IPS DF 19.7 (cell line): Measurements from ENCODE around the gene TBC1D24.
"Not testable (repeated sequence)": the region's sequence is repeated elsewhere in the genome, so short reads cannot be mapped to it uniquely, and the experiment has no call there.

Source experiments
- DNase-seq: peaks from one replicate; pipeline ENCODE4 v3.0.0-alpha.2; 2013; ENCODE audit warnings: low read depth, low spot score

Gene TBC1D24

DNA sequence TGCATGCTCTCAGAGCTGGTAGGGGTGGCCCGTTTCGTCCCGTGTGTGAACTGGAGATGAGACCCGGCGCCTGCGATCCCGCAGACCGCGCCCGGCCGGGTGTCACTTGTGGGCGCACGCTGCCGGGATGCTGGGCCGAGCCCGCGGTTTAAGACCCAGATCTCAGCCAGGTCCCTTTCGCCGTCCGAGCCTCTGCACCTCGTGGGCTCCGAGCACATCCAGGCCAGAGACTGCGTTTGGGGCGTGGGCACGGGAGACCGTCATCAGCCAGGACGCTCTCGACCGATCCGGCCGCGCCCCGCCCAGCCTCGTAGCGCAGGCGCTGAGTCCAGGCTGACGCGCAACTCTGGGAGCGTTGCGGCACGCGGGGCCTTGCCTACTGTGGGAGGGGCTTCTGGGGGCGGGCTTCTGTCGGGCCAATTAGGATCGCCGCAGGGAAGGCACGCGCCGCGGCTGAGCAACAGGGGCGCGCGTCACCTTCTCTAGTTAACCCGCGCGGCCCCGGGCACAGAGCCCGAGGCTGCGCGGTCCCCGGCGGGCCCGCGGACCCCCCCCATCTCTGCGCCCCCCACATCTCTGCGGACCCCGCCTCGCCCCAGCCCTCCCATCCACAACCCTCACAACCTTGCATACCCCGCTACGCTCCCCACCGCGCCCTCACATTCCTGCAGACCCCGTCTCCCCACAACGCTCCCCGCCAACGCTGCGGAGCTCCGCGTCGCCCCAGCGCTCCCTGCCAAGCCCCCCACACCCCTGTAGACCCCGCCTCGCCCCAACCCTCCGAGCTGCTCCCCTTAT, 57.0 kb downstream of the TBC1D24 start:
- no peak for DNase-seq

DNA sequence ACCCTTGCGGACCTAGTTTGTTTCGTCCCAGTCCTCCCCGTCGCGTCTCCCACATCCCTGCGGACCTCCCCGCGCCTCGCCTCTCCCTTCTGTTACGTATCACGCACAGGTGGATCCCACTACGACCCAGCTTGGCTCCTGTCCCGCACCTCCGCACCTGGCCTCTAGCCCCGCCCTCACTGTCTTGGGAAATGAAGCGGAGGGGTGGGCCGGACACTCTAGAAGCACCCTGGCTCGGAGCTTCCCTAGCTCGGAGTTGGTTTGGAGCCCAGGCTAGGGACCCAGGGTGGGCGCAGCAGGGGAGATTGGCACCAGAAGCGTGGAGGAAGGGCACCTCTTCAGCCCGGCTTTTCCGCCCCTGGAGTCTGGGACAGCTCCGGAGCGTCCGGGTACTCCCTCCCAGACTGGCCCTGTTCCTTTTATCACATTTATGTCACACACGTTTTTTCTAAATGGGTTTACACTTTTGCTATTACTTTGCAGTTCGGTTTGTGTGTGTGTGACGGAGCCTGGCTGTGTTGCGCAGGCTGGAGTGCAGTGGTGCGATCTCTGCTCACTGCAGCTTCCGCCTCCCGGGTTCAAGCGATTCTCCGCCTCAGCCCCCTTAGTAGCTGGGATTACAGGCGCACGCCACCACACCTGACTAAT, 57.7 kb downstream of the TBC1D24 start:
- DNase-seq: no peak

DNA sequence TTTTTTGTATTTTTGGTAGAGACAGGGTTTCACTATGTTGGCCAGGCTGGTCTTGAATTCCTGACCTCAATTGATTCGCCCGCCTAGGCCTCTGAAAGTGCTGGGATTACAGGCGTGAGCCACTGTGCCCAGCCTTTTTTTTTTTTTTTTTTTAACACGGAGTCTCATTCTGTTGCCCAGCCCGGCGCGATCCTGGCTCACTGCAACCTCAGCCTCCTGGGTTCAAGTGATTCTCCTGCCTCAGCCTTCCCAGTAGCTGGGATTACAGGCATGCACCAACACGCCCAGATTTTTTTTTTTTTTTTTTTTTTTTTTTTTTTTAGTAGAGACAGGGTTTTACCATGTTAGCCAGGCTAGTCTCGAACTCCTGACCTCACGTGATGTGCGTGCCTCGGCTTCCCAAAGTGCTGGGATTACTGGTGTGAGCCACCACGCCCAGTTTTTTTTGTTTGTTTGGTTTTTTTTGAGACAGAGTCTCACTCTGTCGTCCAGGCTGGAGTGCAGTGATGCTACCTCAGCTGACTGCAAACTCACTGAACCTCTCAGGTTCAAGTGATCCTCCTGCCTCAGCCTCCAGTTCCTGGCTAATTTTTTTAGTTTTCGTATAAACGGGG, 58.3 kb downstream of the TBC1D24 start:
- DNase-seq: not testable (repeated sequence)

DNA sequence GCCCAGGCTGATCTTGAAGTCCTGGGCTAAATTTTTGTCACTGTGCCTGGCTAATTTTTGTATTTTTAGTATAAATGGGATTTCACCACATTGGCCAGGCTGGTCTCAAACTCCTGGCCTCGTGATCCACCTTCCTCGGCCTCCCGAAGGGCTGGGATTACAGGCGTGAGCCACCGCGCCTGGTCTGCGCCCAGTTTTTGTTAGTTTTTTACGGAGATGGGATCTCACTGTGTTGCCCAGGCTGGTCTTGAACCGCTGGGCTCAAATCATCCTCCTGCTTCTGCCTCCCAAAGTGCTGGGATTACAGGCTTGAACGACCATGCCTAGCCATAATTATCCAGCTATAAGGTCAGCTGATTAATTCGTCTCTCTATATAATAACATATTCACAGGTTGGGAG, 59.0 kb downstream of the TBC1D24 start:
- no peak for DNase-seq

DNA sequence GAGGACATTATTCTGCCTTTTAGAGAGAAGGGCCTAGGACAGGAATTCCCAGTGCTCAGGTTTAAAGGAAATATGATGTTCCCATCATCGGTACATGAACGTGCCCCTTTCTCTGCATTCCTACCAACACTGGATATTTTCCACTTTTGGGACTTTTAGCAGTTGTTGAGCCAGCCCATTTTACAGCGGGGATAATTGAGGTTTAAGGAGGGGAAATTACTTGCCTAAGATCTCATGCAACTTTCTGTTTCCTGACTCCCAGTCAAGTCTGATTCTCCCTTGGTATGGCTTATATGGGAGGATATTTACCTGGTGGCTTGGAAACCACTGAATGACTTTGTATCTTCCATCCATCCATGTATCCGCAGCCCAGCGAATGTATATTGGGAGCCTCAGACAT, 59.4 kb downstream of the TBC1D24 start:
- DNase-seq: not testable (repeated sequence)

DNA sequence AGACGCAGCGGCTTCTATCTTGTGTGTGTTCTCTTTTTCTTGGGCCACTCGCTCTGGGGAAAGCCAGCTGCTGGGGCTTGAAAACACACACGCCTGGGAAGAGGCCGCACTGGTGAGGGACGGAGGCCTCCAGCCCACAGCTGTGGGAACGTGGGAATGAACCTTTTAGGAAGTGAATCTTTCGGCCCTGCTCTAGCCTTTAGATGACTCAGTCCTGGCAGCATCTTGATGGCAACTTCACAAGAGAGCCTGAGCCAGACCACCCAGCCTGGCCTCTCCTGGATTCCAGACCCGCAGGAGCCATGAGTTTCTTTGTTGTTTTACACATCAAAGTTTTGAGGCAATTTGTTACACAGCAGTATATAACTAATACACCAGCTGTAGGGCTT, 60.7 kb downstream of the TBC1D24 start:
- no peak for DNase-seq

DNA sequence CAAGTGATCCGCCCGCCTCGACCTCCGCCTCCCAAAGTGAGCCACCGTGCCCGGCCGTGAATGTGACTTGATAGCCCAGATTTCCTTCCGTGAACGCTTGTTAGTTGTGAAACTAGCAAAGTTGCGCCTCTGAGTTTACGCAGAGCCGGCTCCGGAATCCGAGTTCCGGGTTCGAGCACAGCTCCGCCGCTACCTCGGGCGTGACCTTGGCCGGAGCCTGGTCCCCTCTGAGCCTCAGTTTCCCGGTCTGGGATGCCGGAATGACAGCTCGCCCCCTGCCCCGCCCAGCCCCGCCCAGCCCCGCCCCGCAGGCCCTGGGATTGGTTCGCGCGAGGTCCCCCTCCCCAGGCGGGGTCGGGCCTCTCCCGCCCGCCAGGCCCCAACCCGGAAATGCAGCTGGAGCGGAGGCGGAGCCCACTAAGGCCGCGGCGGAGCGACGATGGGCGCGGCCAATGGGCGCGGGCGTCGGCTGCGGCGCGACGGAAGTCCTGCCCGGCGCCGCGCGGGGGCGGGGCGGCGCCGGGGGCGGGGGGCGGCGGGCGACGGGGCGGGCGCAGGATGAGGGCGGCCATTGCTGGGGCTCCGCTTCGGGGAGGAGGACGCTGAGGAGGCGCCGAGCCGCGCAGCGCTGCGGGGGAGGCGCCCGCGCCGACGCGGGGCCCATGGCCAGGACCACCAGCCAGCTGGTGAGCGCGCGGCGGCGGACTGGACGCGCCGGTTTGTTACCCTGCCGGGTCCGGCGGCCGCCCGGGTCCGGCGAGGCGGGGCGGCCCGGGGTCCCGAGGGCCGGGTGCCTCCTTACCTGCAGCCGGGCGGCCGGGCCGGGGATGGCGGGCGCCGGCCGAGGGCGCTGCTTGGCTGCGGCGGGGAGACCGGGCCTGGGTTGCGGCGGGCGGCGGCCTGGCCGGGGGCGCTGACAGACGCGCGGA, 62.8 kb downstream of the TBC1D24 start, which contains the start of gene PDPK1:
Gene PDPK1, plus strand, starts transcription at position 571 of the 929 bp plus-strand sequence. Its CDS starts 92 bp downstream, at position 663.
- no peak for DNase-seq

DNA sequence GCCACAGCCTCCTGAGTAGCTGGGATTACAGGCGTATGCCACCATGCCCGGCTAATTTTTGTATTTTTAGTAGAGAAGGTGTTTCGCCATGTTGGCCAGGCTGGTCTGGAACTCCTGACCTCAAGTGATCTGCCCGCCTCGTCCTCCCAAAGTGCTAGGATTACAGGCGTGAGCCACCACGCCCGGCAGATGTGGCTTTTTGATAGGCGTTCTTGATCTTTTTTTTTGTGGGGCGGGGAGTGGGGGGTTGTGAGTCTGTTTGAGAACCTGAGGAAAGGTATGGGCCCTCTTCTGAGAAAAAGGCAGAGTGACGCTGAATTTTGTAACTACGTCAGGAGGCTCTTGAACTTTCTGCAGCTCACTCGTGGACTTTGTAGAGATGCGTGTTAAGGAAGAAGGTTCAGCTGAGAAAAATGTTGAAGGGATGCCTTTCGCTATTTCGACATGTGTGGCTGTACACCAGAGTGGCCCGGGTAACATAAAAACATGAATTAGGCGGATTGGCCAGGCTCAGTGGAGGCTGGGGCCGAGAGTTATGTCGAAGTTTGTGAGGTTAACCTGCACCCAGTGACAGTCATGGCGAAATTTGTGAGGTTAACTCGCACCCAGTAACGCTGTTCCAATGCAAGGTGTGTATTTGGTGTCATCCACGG, 64.4 kb downstream of the TBC1D24 start:
- not testable (repeated sequence) for DNase-seq

DNA sequence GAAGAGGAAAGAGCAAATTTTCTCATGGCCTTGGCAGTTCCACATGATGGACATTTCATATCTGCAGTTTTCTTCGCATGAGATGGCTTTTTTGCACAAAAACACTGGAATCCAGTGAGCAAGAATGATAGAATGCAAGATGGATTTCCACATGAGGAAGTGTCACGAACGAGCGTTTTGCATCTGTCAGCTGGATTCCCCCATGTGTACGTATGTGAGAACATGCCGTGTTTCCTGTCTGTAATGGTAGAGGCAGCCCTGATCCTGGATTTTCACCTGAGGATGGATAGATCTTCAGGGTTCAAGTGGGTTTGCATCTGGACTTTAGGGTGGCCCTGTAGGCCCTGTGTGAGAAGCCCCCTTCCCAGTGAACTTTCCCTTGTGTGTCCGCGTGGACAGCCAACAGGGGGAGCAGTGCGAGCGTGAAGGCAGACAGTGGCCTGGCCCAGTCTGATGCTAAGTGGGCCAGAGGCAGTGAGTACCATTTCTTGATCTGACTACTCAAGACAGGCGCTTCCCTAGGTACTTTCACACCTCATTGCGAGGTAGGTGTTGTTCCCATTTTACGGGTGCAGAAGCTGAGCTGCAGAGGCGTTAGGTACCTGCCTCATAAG, 65.0 kb downstream of the TBC1D24 start:
- not testable (repeated sequence) for DNase-seq

DNA sequence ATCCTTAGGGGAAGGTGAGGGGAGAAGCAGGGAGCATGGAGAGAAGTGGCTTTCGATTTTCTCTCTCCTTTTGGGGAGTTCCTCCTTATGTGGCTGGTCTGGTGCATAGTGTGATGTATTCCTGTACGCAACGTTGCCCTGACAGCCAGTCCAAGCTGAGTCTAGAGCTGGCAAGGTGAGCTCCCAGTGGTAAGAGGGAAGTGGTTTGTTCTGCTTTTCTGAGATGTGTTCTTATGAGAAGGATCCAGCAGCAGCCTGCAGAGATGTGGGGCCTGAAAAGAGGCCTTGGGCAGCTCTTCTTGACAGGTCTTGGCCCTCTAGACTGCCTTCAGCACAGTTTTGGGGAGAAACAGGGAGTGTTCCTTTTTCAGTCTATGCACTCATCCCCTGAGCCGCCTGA, 66.0 kb downstream of the TBC1D24 start:
- DNase-seq: not testable (repeated sequence)

DNA sequence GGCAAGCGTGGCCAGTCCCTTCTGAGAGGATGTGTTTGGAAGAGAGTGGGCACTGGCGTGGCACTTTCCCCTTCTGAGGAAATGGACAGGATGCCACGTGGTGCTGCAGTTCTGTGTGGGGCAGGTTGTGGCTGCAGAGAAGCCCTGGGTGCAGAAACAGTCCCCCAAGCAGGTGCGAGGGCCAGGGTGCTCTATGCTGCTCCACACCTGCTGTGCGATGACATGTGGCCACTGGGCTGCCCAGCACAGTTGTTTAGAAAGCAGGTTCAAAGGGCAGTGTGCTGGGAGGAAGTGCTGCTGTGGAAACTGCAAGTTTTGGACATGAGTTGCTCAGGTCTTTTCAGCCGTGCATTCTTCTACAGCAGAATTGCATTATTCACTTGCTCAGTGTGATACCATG, 66.5 kb downstream of the TBC1D24 start:
- DNase-seq: not testable (repeated sequence)

DNA sequence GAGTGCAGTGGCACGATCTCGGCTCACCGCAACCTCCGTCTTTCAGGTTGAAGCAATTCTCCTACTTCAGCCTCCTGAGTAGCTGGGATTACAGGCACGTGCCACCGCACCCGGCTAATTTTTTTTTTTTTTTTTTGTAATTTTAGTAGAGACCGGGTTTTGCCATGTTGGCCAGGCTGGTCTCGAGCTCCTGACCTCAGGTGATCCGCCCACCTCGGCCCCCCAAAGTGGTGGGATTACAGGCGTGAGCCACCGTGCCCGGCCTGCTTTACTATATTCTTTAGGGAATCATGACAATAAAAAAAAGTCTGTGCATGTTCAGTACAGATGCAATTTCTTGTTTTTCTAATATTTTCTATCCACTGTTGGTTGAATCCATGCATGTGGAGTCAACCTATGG, 68.8 kb downstream of the TBC1D24 start:
- not testable (repeated sequence) for DNase-seq

DNA sequence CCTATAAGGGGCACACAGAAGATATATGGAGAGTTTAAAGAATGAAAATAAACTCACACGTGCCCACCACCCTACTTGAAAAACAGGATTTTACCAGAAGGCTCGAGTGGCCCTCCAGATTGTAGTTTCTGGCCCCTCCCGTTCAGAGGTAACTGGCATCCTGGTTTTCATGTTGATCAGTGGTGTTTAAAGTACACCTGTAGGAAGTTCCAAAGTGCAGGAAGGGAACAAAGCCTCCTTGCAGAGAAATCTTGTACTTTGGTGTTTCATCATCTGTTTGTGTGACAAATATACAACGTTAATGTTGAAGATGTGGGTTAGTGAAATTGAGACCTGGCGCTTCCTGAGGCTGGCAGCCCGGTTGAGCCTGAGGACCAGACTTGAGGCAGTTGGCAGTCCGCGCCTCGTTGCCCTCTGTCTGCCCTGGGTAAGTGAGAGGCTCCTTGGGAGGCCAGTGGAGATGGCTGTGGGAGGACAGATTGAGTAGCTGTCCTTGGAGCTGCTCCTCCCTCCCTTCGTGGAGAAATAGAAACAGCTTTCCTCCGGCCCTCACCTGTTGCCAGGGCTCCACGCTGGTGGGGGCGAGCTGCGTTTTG, 75.5 kb downstream of the TBC1D24 start:
- DNase-seq: not testable (repeated sequence)

DNA sequence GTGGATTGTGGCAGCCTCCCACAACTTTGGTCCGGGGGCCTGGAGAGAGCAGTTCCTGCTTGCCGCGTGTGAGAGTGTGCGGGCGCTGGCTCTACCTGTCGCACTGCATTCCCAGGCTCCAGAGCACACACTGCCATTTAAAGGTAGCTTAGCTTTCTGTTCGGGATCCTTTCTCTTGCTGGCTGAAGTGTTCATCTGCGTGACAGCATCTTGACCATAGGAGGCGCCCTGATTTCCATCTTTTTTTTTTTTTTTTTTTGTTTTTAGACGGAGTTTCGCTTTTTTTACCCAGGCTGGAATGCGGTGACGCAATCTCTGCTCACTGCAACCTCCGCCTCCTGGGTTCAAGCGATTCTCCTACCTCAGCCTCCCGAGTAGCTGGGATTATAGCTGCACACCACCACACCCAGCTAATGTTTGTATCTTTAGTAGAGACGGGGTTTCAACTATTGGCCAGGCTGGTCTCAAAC, 76.5 kb downstream of the TBC1D24 start:
- not testable (repeated sequence) for DNase-seq

DNA sequence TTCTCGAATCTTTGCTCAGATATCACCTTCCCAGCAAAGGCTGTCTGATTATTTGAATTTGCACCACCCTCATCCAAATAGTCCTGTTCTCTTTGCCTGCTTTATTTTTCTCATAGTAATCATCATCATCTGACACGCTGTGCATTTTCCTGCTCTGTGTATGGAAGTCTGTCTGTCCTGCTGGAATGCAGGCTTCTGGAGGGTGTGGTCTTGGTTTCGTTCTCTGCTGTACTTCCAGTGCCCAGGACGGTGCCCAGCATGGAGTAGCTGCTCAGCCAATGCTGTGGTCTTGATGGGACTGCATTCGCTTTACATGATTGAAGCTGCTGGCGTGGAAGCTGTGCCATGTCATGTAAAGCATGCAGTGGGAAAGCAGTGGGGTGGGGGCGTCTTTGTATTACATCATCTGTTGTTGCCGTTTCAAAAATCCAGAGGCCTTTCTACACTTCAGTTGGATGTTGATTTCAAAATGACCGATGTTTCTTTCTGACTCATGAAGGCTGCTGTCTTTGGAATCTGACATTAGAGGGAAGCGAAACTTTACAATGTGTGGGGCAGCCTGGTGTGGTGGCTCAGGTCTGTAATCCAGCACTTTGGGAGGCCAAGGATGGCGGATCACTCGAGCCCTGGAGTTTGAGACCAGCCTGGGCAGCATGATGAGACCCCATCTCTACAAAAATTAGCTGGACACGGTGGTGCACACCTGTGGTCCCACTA, 79.9 kb downstream of the TBC1D24 start:
- not testable (repeated sequence) for DNase-seq
